Neural progenitor cell (in vitro differentiated cells): ENCODE measurements around the gene CCDC91.

Source experiments
- CTCF ChIP-seq: fragments of 200-600 bp; sonication (generic); IDR thresholded peaks from 2 replicates; pipeline ENCODE4 v1.5.1; 2017; ENCODE audit warnings: antibody characterized with exemption, mild to moderate bottlenecking
- EZH2 ChIP-seq: fragments of 200-600 bp; sonication (generic); IDR thresholded peaks from 2 replicates; pipeline ENCODE4 v1.6.1; 2017; ENCODE audit warnings: antibody characterized with exemption, mild to moderate bottlenecking, moderate library complexity
- EZH2phosphoT487 ChIP-seq: fragments of 200-600 bp; sonication (generic); IDR thresholded peaks from 2 replicates; pipeline ENCODE4 v1.6.1; 2017; ENCODE audit warnings: antibody characterized with exemption

GRCh38 chr12:28582672-28583376 lies 392.6 kb downstream of the CCDC91 start:
- TF ChIP-seq CTCF: no peak
- no peak for TF ChIP-seq EZH2
- TF ChIP-seq EZH2phosphoT487: no peak
